Measurements from ENCODE around the gene ANOS1.

The ANOS1 gene

DNA sequence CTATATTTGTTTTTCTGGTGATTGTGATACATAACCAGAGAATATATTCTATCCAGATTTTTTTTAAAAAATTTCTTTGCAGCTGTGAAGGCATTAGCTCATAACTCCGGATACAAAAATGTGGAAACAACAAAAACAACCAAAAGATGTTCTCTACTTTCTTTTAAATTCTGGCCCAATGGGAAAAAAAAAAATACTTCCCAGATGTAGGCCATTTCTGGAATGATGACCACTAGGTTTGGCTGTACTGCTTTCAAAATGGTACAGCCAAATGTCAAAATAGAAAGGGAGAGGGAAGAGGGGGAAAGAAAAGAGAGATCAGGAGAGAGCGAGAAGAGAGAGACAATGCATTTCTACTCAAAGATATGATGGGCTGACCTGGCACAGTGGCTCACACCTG is 14.6 kb downstream of the ANOS1 start:
- no peak for DNase-seq

DNA sequence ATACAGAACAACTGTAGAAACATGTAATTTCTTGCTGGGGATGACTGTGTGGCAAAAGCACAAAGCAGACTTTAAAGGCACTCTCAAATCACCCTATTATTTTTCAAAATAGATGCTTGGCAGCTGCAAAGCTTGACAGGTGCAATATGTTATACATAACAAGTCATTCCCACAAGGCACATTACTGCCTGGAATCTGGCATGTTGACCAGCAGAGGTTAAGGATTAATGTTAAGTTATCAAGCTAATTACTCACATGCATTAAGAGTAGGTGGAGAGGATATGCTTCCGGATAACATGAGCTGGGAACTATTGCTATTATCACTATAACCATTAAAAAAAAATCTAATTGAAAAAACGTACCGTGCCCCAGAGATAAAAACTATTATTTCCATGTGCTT is 17.8 kb downstream of the ANOS1 start:
- no peak for DNase-seq

DNA sequence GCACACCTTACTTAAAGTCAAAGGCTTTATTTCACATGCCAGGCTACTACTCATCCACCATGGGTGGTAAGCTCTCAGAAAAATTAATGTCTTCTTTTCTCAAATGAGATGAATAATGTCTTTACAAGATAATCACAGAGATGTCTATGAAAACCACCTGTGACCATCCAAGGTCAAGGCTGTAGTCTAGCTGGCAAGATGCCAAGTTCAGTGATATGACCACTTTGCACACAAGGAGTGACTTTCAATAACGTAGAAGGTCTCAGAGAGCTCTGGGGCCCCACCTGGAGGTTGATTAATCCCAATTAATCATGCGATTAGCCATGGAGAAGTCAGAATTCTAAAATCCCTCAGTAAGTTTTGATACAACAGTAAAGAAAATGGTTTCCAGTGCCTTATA is 20.5 kb downstream of the ANOS1 start:
- DNase-seq, result no peak

DNA sequence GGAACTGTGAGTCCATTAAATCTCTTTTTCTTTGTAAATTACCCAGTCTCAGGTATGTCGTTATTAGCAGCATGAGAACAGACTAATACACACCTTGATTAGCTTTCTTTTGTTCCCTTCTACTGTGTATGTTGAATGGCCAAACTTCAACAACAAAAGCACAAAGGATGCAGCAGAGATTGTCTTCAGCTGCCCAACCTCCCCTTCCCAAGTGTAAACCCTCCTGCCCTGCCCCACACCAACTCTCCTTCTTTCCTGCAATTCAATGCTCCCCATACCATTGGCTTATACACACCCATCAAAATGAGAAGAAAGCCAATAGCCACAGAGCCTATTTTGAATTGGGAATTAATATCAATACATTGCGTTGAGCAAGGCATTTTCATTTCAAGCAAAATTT is 27.8 kb downstream of the ANOS1 start:
- DNase-seq, result no peak

DNA sequence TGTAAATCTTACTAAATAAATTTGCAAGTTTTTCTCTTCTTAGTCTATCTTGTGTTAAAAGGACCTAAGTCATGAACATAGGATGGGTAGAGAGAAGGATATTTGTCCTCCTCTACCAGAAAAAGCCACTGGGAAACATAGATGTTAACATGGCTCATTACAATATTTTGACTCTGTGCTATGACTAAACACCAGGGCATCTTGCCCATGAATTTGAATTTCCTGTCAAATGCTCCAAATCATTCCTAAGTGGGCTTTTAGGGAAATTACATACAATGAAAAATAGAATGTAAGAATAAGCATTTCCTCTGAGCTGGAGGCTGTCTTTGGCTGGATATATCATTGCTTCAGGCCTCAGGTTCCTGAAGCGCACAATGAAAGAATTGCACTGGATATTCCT is 39.1 kb downstream of the ANOS1 start:
- DNase-seq, result no peak

DNA sequence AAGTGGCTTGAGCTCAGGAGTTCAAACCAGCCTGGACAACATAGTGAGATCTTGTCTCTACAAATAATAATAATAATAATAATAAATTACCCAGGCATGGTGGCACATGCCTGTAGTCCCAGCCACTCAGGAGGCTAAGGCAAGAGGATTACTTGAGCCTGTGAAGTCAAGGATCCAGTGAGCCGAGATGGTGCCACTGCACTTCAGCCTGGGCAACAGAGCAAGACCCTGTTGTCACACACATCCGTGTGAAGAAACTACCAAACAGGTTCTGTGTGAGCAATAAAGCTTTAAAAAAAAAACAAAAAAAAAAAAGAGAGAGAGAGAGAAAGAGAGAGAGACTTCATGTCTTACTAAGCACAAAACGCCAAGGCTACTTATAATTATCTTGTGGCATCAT is 42.5 kb downstream of the ANOS1 start:
- no peak for DNase-seq

DNA sequence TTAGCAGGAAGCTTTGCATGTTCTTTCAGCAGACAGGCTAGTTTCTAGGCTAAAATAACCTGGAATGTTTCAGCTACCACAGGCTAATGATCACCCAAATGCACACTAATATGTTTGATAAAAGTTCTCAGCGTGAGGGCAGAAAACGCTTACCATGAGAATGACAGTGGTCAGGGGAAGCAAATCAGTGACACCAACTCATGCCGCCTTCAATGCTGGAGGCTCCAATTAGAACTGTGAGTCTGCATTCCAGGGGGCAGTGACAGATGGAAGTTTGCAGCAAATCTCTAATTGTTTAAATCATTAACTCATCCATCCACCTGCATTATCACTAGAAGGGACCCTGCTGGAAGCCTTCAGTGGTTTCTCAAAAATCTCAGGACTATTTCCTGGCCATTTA is 43.2 kb downstream of the ANOS1 start:
- no peak for DNase-seq

DNA sequence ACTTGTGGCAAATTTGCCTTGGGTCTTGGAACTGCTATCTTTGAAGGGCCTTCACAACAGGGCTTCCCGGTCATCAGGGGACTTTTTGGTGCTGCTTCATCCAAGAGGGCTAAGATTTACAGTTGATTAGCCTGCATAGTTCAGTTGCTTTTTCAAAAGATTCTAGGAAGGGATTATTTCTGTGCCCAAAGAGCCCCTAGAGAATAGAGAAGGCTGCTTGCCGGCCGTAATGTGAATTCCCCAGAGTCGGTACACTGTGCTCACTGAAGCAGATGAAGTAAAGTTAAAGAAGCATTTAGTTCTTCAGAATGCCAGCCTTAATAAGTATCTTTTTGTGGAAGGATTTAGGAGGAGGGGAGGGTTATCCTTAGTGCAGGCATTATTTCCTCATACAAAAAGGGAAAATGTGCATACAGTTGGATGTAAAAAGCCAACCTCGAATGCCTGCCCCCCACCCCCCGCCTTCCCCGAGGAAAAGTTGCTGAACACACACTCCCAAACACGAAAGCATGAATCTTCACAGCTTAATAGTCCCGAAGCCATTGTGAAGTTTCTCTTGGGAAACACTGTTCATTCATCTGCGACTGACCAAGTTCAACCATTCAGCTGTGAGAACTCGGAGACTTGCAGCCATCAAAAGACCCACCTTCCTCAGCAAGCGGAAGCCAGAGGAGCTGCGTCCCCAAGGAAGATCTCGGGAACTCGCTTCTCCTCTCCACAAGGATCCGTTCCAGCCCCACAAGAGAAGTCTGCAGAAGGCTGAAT is 47.6 kb downstream of the ANOS1 start:
- DNase-seq, result no peak

DNA sequence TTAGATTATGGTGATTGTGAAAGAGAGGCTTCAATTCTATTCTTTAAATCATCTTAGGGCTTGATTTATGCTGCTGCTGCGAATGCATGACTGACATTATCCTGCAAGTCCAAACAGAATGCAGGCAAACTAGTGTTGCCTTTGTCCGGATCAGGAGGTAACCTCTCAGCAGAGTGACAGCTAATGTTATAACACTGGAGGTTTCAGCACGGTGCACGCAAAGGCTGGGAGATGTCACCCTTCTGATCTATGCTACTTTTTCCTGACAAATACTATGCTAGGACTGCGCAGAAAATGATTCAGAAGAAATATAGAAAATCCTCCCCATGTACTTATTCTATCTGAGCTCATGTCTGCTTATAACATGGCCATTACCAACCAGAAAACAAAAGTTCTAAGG is 48.2 kb downstream of the ANOS1 start:
- DNase-seq, result no peak

DNA sequence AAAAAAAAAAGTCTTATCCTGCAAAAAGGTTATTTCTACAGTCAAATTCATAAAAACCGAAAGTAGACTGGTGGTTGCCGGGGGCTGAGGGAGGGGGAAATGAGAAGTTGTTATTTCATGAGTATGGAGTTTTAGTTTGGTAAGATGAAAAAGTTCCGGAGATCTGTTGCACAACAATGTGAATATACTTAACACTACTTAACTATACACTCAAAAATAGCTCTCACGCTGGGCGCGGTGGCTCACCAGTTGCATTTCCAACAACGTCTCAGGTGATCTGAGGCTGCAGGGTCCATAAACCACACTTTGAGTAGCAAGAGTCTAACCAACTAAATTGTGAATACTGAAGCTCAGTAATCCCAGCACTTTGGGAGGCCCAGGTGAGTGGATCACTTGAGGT is 52.4 kb downstream of the ANOS1 start:
- DNase-seq, result no peak

DNA sequence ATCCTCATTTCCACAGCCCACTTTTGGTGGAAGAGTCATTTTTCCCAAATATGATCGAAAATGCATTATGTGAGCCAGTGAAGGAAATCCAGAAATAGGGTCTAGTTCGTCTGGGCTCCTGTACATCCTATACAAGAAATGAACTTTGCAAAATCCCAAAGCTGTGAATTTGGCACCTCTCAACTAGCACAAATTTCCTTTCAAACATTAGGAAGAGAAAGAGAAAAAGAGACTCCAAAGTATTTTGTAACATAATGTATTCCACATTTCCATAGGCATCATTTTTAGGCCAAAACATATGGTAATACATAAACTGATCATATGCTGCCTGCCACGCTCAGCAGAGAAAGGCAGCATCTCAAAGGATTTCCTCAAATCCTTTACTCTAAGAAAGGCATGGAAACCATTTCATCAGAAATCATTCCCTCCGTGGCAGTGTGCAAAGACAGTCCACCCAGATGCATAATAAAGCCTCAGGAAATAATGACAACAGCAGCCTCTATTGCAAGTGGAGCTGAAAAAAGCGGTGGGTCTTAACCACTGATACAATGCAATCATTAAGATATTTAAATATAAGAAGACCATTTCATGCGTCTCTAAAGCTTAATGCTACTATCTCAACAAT is 56.8 kb downstream of the ANOS1 start:
- no peak for DNase-seq

DNA sequence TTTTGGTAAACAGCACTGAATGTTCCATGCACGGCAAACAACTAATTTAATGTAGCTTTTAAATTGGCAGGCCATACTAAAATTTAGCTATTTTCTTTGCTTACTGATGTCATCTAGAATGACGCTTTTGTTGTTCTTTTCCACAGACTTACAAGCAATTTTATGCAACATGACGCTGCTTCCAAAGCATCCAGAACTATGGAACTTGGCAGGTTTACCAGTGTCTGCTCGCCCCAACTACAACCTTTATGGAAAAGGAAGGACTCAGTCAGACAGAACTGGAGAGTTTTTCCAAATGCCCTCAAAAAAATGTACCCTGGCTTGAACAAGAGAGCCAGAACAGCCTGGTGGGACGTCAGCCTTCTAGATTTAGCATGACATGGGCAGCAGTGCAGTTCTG is 58.7 kb downstream of the ANOS1 start:
- no peak for DNase-seq

DNA sequence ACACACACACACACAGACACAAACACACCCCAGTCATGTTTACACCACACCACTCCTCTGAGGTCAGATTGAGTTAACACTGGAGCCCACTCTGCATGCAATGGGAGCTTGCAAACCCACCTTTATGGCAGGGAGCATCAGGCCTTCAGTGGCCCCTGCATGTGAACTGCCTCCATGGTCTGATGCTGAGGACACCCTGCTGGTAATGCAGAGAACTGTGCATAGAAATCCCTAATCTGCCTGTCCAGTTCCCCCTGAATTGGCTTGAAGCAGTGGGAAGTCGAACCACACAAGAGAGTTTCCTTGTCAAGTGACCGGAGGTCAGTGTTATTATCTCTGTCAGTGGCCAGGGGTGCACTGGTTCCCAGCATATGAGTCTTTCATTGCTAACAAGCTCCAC is 59.8 kb downstream of the ANOS1 start:
- no peak for DNase-seq

DNA sequence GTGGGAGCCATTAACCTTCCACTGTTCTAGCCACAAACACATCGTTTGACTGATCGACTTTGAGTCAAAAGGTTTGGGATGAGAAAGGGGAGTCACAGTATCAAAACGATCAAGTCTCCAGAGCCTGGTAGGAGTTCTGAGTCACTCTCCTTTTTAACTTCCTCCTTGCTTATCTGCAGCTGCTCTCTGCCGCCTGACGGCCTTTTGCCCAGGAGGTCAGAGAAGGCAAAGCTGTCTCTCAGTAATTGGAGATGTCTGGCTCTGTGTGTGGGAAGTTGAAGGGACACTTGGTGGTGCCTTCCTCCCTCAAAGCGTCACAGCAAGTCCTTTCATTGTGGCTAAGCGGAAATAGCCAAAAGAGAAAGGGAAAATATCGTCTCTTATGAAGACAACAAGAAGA is 63.1 kb downstream of the ANOS1 start:
- no peak for DNase-seq

DNA sequence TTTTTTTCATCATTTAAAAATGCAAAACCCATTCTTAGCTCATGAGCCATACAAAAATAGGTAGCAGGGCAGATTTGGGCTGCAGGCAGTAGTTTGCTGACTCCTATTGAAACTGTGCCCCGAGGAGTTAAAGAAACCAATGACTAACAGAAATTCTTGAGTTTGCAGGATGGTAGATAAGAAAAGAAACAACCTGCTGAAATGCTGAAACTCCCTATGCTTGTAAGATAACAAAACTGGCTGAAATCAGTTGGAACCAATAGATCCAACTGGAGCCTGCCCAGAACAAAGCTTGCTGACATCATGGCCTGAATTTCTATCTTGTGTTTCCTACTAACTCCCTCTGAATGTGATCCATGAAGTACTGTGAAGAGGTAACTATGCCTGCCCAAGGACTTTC is 68.6 kb downstream of the ANOS1 start:
- DNase-seq, result no peak

DNA sequence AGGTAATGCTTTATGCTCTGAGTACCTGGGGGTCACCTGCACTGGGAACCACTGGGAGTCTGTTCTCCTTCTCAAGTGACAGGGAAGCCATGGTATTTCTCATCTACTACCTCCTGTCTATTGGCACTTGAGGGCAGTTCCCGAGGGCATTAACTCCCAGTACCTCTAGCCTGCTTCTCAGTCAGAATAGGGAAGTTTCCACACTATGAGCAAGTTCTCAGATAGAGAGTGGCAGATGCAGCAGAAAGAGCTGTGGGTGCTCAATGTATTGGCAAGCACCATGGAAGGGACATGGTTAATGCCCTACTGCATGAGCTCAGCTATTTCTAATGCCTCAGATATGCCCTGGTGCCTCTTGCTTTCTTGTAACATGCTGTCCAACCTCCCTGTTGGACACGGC is 74.1 kb downstream of the ANOS1 start:
- DNase-seq, result no peak

DNA sequence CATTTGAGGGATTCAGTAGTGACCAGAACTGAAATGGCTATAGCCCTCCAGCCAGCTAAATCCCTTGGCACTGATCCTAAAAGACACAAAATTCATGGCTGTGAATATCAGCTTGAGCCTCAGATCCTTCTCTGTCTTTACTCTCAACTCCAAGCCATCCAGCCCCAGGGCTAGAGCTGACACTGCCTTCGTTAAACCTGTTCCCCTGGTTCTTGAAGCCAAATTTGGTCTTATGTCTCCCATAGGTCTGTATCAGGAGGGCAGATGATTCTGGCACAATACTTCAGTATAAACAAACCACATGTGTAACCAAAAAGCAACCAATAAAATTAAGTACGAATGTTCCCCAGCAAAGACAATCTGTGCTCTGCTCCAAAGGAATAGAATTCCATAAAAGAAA is 78.0 kb downstream of the ANOS1 start:
- no peak for DNase-seq

DNA sequence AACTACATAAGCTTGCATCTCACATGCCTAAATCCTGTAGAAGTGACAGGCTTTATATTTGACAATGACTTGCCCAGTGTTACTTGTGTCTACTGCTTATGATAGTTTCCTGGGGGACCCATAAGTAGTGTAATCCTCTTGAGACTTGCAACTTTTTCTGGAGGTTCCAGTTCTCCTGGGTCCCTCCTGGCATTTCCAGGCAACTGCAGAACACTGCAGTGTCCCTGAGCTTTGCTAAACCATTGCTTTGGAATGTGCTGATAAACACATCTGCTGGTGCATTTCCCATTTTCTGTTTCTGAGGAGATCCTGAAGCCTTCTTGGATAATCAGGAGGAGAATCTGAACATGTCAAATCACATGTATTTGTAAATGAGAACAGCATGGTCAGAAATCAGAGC is 82.0 kb downstream of the ANOS1 start:
- no peak for DNase-seq

DNA sequence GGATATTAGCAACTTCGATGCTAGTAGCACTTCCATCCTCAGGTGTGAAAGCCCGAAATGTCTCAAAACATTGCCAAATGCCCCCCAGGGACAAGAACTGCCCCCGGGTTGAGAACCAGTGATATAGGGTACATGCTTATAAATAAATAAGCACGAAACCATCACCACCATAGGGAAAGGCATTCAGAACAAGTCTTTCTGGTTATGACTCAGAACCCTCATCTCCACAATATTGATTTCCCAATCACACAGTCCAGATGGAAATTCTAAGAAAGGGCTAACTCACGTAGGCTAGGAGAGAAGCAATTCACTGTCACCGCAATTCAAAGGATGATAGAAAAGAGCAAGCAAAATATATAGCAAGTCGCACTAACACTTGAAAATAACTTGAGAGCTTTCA is 84.8 kb downstream of the ANOS1 start:
- no peak for DNase-seq

DNA sequence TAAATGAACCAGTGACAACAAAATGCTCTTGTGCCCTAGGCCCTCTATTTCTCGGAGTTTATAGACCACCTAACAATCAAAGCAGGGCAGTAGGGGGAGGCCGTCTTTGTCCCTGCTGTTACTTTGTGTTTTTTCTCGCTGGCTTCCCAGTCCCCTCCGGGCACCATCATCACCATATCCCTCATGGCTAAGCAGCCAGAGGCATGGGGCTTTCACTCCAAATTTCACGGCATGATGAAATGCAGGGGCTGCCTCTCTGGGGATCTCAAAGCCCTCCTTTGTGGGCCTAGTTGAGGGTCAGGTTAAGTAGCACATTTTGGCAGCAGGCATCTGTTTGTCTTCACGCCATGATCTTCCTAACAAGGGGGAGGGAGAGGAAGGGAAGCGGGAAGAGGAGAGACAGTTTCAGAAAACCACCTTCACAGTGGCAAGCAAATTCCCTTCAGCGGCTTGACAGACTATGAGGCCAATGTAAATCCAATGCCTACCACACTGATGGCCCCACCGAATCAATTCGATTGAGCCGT is 91.9 kb downstream of the ANOS1 start:
- no peak for DNase-seq

DNA sequence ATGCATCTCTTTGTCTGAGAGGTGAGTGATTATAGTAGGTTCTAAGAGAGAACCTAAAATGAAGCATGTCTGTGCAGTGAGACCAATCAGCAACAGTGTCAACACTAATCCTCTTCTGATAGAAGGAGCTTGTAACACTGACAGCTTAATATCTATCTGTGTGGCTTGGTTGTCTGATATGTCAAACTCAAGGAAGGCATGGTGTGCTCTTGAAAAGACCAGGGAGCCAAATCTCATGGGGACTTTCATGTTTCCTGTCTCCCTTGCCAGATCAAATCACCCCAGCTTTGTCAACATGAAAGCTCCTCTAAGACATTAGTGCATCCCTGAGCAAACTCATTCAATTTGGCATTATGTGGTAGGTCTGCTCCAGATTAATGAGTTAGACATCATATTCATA is 95.4 kb downstream of the ANOS1 start:
- no peak for DNase-seq

DNA sequence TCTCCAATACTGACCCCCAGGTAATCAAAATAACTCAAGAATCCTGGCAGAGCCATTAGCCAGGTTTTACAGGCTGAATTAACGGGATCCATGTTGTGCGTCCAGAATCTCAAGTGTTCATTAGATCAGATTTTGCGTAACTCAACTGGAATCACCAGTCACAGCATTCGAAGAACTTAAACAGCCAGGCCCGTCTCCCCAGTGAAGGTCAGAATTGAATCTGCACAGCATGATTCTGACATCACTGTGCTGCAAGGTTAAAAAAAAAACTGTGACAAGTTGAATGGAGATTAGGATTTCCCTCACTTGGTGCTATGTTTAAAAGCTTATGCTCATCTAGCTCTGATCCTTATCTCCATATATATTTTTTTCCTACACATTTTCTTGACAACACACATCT is 96.1 kb downstream of the ANOS1 start:
- no peak for DNase-seq

DNA sequence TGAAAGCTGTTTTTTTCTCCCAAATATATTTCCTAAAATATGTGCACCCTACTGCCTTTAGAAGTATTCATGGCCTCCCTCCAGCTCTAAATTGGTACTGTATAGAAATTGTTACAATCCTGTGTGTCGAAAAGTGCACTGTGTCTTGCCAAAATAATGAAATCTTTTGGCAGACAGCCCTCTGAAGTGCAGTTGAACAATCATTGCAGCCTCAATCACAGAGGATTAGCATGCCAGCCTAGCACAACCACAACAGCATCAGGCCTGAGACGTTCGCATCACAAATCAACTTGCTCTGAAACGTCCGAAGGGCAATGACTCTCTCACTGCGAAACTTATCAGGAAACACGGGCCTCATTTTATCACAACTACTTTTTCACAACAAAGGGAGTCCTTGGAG is 99.0 kb downstream of the ANOS1 start:
- no peak for DNase-seq

DNA sequence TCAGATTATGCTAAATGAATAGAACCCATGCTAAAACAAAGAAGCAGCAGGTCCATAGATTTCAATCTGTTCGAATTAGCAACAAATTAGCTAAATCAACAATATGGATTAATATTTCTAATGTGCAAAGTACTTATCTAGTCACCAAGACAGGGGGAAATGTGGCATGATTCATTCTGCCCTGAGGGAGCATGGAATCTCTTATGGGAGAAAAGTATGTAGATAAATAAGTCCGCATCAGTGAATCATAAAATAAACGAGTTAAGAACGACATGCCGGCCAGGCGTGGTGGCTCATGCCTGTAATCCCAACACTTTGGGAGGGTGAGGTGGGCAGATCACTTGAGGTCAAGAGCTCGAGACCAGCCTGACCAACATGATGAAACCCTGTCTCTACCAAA is 102.1 kb downstream of the ANOS1 start:
- DNase-seq, result no peak

DNA sequence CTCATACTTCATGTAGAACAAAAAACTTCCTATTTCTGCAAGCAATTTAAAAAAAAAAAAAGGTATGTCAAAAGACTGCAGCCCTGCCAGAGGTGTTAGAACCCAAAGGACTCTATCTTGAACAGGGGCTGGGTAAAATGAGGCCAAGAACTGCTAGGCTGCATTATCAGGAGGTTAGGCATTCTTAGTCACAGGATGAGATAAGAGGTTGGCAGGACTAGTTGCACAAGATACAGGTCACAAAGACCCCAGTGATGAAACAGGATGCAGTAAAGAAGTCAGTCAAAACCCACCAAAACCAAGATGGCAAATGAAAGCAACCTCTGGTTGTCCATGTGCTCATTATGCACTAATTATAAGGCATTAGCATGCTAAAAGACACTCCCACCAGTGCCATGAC is 104.1 kb downstream of the ANOS1 start:
- no peak for DNase-seq
